Glutamatergic neuron (in vitro differentiated cells): Measurements from ENCODE around the gene CENPQ. TPM values are rescaled to one million over a fixed set of nuclear protein-coding genes. Genes with fewer than 3 reads are reported as not detected.
"Not testable (repeated sequence)": the region's sequence is repeated elsewhere in the genome, so short reads cannot be mapped to it uniquely, and the experiment has no call there.

Source experiments
- DNase-seq: peaks from one replicate; pipeline ENCODE4 v3.0.0; 2022
- H3K27ac Mint-ChIP-seq: one replicate; pipeline ENCODE4 v1.8.0; 2020; ENCODE audit warnings: mild to moderate bottlenecking, mixed read lengths, inconsistent platforms; ENCODE audit not compliant: unreplicated experiment
- H3K27me3 Mint-ChIP-seq: one replicate; pipeline ENCODE4 v1.8.0; 2020; ENCODE audit warnings: mild to moderate bottlenecking, moderate library complexity, mixed read lengths, inconsistent platforms; ENCODE audit not compliant: unreplicated experiment
- H3K36me3 Mint-ChIP-seq: one replicate; pipeline ENCODE4 v1.8.0; 2020; ENCODE audit warnings: mild to moderate bottlenecking, mixed read lengths, inconsistent platforms; ENCODE audit not compliant: unreplicated experiment
- H3K4me1 Mint-ChIP-seq: one replicate; pipeline ENCODE4 v1.8.0; 2020; ENCODE audit warnings: mild to moderate bottlenecking, low read depth, mixed read lengths, inconsistent platforms; ENCODE audit not compliant: unreplicated experiment
- H3K4me3 Mint-ChIP-seq: one replicate; pipeline ENCODE4 v1.8.0; 2020; ENCODE audit warnings: mild to moderate bottlenecking, mixed read lengths, inconsistent platforms; ENCODE audit not compliant: unreplicated experiment
- H3K9me3 Mint-ChIP-seq: one replicate; pipeline ENCODE4 v1.8.0; 2020; ENCODE audit warnings: mild to moderate bottlenecking, moderate library complexity, mixed read lengths, inconsistent platforms; ENCODE audit not compliant: unreplicated experiment
- total RNA-seq: library from RNA; stranded (reverse); fragmentation: NEBNext Ultra II Directional; extraction: Animal tissue kit (Norgen Biotek cat#: 25700); gene quantifications from one replicate; pipeline ENCODE4 v1.2.1, GENCODE V29; 2021; ENCODE audit not compliant: unreplicated experiment
- TF ChIP-seq, protein P1 (sequence below): fragments of 200-600 bp; sonication (generic); IDR thresholded peaks from one replicate; pipeline ENCODE4 v1.5.0; 2021; ENCODE audit not compliant: partially characterized antibody, unreplicated experiment

CENPQ gene
- total RNA-seq, 1 donor from 2014 or later = 3.4 TPM

DNA sequence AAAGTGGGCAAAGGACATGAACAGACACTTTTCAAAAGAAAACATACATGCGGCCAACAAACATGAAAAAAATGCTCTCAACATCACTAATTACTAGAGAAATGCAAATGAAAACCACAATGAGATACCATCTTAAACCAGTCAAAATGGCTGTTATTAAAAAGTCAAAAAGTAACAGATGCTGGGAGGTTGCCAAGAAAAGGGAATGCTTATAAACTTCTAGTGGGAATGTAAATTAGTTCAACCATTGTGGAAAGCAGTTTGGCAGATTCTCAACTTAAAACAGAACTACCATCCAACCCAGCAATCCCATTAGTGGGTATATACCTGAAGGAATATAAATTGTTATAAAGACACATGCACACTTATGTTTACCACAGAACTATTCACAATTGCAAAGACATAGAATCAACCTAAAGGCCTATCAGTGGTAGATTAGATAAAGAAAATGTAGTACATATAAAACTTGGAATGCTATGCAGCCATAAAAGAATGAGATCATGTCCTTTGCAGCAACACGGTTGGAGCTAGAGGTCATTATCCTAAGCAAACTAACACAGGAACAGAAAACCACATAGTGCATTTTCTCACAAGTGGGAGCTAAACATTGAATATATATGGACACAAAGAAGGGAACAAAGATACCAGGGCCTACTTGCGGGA is 16.3 kb downstream of the CENPQ start:
- H3K4me3 Mint-ChIP-seq = no peak overlapping the region
- DNase-seq = no peak
- H3K36me3 Mint-ChIP-seq = peaks cover 7% of the 10 kb centered on the region
- H3K27me3 Mint-ChIP-seq = no peaks in the 10 kb centered on the region
- H3K27ac Mint-ChIP-seq = no peak overlapping the region
- TF ChIP-seq, protein P1, sequence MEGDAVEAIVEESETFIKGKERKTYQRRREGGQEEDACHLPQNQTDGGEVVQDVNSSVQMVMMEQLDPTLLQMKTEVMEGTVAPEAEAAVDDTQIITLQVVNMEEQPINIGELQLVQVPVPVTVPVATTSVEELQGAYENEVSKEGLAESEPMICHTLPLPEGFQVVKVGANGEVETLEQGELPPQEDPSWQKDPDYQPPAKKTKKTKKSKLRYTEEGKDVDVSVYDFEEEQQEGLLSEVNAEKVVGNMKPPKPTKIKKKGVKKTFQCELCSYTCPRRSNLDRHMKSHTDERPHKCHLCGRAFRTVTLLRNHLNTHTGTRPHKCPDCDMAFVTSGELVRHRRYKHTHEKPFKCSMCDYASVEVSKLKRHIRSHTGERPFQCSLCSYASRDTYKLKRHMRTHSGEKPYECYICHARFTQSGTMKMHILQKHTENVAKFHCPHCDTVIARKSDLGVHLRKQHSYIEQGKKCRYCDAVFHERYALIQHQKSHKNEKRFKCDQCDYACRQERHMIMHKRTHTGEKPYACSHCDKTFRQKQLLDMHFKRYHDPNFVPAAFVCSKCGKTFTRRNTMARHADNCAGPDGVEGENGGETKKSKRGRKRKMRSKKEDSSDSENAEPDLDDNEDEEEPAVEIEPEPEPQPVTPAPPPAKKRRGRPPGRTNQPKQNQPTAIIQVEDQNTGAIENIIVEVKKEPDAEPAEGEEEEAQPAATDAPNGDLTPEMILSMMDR = no peak
- H3K4me1 Mint-ChIP-seq = no peaks in the 10 kb centered on the region
- peaks cover 5% of the 10 kb centered on the region for H3K9me3 Mint-ChIP-seq

DNA sequence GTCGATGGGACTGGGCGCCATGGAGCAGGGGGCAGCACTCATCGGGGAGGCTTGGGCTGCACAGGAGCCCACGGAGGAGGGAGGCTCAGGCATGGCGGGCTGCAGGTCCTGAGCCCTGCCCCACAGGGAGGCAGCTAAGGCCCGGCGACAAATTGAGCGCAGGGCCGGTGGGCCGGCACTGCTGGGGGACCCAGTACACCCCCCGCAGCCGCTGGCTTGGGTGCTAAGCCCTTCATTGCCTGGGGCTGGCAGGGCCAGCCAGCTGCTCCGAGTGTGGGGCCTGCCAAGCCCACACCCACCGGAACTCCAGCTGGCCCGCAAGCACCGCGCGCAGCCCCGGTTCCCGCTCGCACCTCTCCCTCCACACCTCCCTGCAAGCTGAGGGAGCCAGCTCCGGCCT is 18.7 kb downstream of the CENPQ start:
- DNase-seq, H3K27me3 Mint-ChIP-seq, H3K4me1 Mint-ChIP-seq, H3K4me3 Mint-ChIP-seq, H3K9me3 Mint-ChIP-seq, H3K27ac Mint-ChIP-seq, H3K36me3 Mint-ChIP-seq: not testable (repeated sequence)

DNA sequence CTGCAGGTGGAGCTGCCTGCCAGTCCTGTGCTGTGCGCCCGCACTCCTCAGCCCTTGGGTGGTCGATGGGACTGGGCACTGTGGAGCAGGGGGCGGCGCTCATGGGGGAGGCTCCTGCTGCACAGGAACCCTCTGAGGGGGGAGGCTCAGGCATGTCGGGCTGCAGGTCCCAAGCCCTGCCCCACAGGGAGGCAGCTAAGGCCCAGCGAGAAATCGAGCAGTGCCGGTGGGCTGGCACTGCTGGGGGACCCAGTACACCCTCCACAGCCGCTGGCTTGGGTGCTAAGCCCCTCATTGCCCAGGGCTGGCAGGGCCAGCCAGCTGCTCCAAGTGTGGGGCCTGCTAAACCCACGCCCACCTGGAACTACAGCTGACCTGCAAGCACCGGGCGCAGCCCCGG is 20.2 kb downstream of the CENPQ start:
- H3K36me3 Mint-ChIP-seq, H3K4me3 Mint-ChIP-seq, DNase-seq, H3K4me1 Mint-ChIP-seq, H3K9me3 Mint-ChIP-seq, H3K27ac Mint-ChIP-seq, H3K27me3 Mint-ChIP-seq: not testable (repeated sequence)

DNA sequence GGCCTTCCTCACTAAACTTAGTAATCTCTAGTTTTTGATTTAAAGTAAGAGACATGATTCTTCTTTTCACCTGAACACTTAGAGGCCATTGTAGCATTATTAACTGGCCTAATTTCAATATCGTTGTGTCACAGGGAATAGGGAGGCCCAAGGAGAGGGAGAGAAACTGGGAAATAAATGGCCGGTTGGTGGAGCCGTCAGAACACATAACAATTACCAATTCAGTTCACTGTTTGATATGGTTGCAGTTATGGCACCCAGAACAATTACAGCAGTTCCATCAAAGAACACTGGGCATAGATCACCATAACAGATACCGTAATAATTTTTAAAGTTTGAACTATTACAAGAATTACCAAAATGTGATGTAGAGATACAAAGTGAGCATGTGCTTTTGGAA is 27.5 kb downstream of the CENPQ start:
- no peaks in the 10 kb centered on the region for H3K36me3 Mint-ChIP-seq
- no peaks in the 10 kb centered on the region for H3K9me3 Mint-ChIP-seq
- no peak overlapping the region for H3K4me3 Mint-ChIP-seq
- H3K27me3 Mint-ChIP-seq = peaks cover 2% of the 10 kb centered on the region
- DNase-seq = no peak
- H3K4me1 Mint-ChIP-seq = no peaks in the 10 kb centered on the region
- H3K27ac Mint-ChIP-seq = no peak overlapping the region
- TF ChIP-seq, protein P1 = no peak

DNA sequence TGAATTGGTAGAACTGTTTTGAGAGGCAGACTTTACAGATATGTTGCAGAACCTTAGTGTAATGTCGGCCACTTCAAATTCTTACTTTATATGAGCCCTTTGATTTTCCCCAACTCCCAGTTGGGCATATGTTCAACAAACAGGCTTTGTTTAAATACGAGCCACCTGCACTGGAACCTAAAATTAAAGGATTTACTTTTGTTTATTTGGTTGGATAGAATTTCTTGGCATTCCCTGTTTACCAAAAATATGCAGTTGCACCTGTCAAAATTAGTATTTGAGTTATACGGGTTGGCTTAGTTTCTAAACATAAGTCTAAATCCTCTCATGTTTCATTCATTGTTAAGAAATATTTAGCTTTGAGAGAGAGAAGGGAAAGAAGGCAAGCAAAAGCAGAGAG is 34.1 kb downstream of the CENPQ start:
- TF ChIP-seq, protein P1 = no peak
- no peak for DNase-seq
- H3K4me1 Mint-ChIP-seq = no peaks in the 10 kb centered on the region

DNA sequence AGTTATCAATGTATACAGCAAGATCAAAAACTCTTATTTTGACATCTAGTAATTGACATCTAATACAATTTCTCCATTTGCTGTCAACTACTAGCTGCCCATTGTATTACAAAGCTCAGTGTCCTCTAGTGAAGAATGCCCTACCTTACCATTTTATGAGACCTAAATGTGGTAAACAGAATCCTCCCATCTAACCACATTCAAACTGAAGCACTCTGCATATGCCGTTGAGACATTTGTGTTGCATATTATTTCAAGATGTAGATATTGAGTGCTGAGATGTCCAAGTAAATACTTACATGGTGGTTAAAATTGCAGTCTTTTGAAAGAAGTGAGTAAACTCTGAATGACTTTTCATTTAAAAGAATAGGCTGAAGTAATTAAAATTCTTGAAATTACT is 36.0 kb downstream of the CENPQ start:
- Mint-ChIP-seq H3K36me3 (no peaks in the 10 kb centered on the region), H3K4me1 (no peaks in the 10 kb centered on the region), H3K27me3 (no peaks in the 10 kb centered on the region), H3K4me3 (no peak overlapping the region), H3K27ac (no peak overlapping the region), H3K9me3 (no peaks in the 10 kb centered on the region)
- TF ChIP-seq, protein P1 = no peak
- DNase-seq = no peak

More for the DNA sequence above, 34.1 kb downstream of the CENPQ start:
- no peak overlapping the region for H3K27ac Mint-ChIP-seq
- peaks cover 2% of the 10 kb centered on the region for H3K27me3 Mint-ChIP-seq
- no peaks in the 10 kb centered on the region for H3K9me3 Mint-ChIP-seq
- H3K36me3 Mint-ChIP-seq = no peaks in the 10 kb centered on the region
- no peak overlapping the region for H3K4me3 Mint-ChIP-seq
